Measurements from ENCODE around the gene IMPA2. TPM values are rescaled to one million over a fixed set of nuclear protein-coding genes. Genes with fewer than 3 reads are reported as not detected.
A peak's percentile ranks its signal among the peaks of the same experiment; 100 is the strongest.

IMPA2 gene
- total and polyA plus RNA-seq, 2 of the 13 experiments (the other 11 are each of a cell fraction or from before 2014, with no cell fraction given) = 37.8 to 71.8 TPM

GRCh38 chr18:12009581-12010140 lies 28.4 kb downstream of the IMPA2 start:
- CTCF ChIA-PET (ENCODE audit: low intra/inter-chr PET ratio, low total read pairs) = no interaction called here
- Histone ChIP-seq H3K4me1 (ENCODE audit: insufficient read depth, low read length) (peaks cover 24% of the 10 kb centered on the region), H3K79me2 (ENCODE audit: insufficient read depth, low read length) (no peaks in the 10 kb centered on the region), H3K27me3 (ENCODE audit: control insufficient read depth in 1 of 2, insufficient read depth in 2 of 2, low read length in 2 of 2) (no peaks in the 10 kb centered on the region), H3K4me3 (replicated peaks in 1 of 3; ENCODE audit: insufficient read depth in 1 of 3, low read depth in 2 of 3, low read length in 3 of 3) (no peak overlapping the region), H2AFZ (ENCODE audit: low read length) (no peak overlapping the region), H4K20me1 (ENCODE audit: insufficient read depth, low read length) (peaks cover 6% of the 10 kb centered on the region; the same call in 1 of the 2 replicates), H3K4me2 (ENCODE audit: low read depth, low read length) (no peak overlapping the region), H3K36me3 (replicated peaks in 1 of 2; ENCODE audit: control insufficient read depth in 1 of 2, insufficient read depth in 2 of 2, low read length in 2 of 2) (peaks cover 14 to 67% of the 10 kb centered on the region in 2 experiments; a peak in 4 of 5 replicates), H3K9ac (ENCODE audit: insufficient read depth, low read depth, low read length) (no peak overlapping the region), H3K9me3 (ENCODE audit: low read length) (no peaks in the 10 kb centered on the region), H3K27ac (ENCODE audit: extremely low read length, insufficient read depth, low read length) (peak overlapping the region; percentile 76)
- intact Hi-C loops (cut with micrococcal nuclease; ENCODE audit: unreplicated experiment) = loop anchor here (2.0 kb wide), 1 partner anchor 29 kb away; the partner anchor contains the start of gene IMPA2
- no peak for TF ChIP-seq ZSCAN12 (CRISPR knock-in tag; IDR thresholded peaks at IDR 0.05)
- TF ChIP-seq, protein P1, sequence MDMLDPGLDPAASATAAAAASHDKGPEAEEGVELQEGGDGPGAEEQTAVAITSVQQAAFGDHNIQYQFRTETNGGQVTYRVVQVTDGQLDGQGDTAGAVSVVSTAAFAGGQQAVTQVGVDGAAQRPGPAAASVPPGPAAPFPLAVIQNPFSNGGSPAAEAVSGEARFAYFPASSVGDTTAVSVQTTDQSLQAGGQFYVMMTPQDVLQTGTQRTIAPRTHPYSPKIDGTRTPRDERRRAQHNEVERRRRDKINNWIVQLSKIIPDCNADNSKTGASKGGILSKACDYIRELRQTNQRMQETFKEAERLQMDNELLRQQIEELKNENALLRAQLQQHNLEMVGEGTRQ (IDR thresholded peaks at IDR 0.05; ENCODE audit: low read depth, low read length) = no peak
- TF ChIP-seq, protein P1 (CRISPR knock-in tag; IDR thresholded peaks at IDR 0.05; ENCODE audit: borderline replicate concordance) = no peak
- TF ChIP-seq ZNF691 (CRISPR knock-in tag; IDR thresholded peaks at IDR 0.05; ENCODE audit: borderline replicate concordance, low read depth) = no peak
- TF ChIP-seq ZNF761 (CRISPR knock-in tag; conservative IDR thresholded peaks at IDR 0.05) = no peak
- POLR2A ChIA-PET = interaction anchor here (2.0 to 2.3 kb wide), 2 partner anchors 15 to 28 kb away, joined by 13 to 15 read pairs; partner anchors contain the start of gene IMPA2
- whole genome bisulfite sequencing (ENCODE audit: low lambda C conversion rate) = 92% methylated on average over 6 of the region's 12 CpGs
- no peak for ATAC-seq
- no peak for FAIRE-seq
- no TSS peak for BruUV-seq (replicated peaks)
- DNase-seq (ENCODE audit: low spot score) = no peak
- in situ Hi-C loops (cut with HindIII; ENCODE audit: extremely low pct_ligation_motif_present, low pct_unique_long_range_greater_than_20kb) = no loop called here

Measured in HepG2 (cell line).